ENCODE data around the gene ABHD13.
"Not testable (repeated sequence)": the region's sequence is repeated elsewhere in the genome, so short reads cannot be mapped to it uniquely, and the experiment has no call there.

Gene ABHD13

GRCh38 chr13:108195861-108196260 lies 22.3 kb upstream of the ABHD13 start:
- H3K9me3 ChIP-seq (ENCODE audit: control insufficient read depth, low read depth, low read length): no peaks in the 10 kb centered on the region
- H3K4me3 ChIP-seq (ENCODE audit: low read length): no peak overlapping the region
- no peak overlapping the region for H3K9ac ChIP-seq (ENCODE audit: low read length)
- H3K36me3 ChIP-seq (ENCODE audit: control insufficient read depth, low read depth, low read length): no peaks in the 10 kb centered on the region
- H3K4me1 ChIP-seq (ENCODE audit: control insufficient read depth, low read depth, low read length): peaks cover 3% of the 10 kb centered on the region
- no peak overlapping the region for H3K27ac ChIP-seq (ENCODE audit: low read length)
- H3K27me3 ChIP-seq (ENCODE audit: control insufficient read depth, insufficient read depth, low read length): no peaks in the 10 kb centered on the region

DNA sequence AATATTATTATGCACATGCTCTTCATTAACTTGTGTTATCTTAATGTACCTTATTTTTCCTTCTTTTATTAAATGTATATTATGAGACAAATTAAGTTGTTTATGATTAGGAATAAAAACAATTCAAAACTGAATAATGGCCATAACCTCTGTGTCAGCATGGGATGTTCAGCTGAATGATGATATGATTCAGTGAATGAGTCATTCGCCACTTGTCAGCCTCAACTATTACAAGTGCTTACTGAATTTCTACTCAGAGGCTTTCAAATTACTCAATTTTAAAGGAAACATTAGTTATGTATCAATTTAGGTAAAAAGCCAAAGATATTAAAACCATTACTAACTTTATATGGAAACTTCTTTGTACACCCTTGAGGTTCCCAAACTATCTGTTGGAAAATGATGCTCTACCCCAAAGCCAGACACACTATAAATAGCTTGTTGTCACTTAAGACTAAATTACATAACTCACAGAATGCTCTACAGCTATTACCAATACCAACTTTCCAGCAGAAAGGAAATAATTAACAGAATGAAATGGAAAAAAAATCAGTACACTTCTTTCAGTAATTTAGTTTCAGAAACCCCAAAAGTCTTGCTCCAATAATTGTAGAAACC lies 17.3 kb upstream of the ABHD13 start:
- H3K9me3 ChIP-seq (ENCODE audit: control insufficient read depth, low read depth, low read length): no peaks in the 10 kb centered on the region
- H3K4me3 ChIP-seq (ENCODE audit: low read length): no peak overlapping the region
- H3K9ac ChIP-seq (ENCODE audit: low read length): no peak overlapping the region
- no peaks in the 10 kb centered on the region for H3K27me3 ChIP-seq (ENCODE audit: control insufficient read depth, insufficient read depth, low read length)
- no peaks in the 10 kb centered on the region for H3K36me3 ChIP-seq (ENCODE audit: control insufficient read depth, low read depth, low read length)
- H3K4me1 ChIP-seq (ENCODE audit: control insufficient read depth, low read depth, low read length): peaks cover 3% of the 10 kb centered on the region
- no peak overlapping the region for H3K27ac ChIP-seq (ENCODE audit: low read length)

- peaks cover 10% of the 10 kb centered on the region for H3K36me3 ChIP-seq (ENCODE audit: control insufficient read depth, low read depth, low read length)
- H3K9me3 ChIP-seq (ENCODE audit: control insufficient read depth, low read depth, low read length): no peaks in the 10 kb centered on the region
- H3K9ac ChIP-seq (ENCODE audit: low read length): no peak overlapping the region
- peaks cover 3% of the 10 kb centered on the region for H3K4me1 ChIP-seq (ENCODE audit: control insufficient read depth, low read depth, low read length)
- H3K27ac ChIP-seq (ENCODE audit: low read length): no peak overlapping the region
- H3K4me3 ChIP-seq (ENCODE audit: low read length): no peak overlapping the region
- no peaks in the 10 kb centered on the region for H3K27me3 ChIP-seq (ENCODE audit: control insufficient read depth, insufficient read depth, low read length)
Measured at GRCh38 chr13:108210551-108210950, 7.6 kb upstream of the ABHD13 start.

GRCh38 chr13:108212886-108213285 lies 5.3 kb upstream of the ABHD13 start:
- no peaks in the 10 kb centered on the region for H3K27me3 ChIP-seq (ENCODE audit: control insufficient read depth, insufficient read depth, low read length)
- no peak overlapping the region for H3K9ac ChIP-seq (ENCODE audit: low read length)
- H3K27ac ChIP-seq (ENCODE audit: low read length): no peak overlapping the region
- peaks cover 10% of the 10 kb centered on the region for H3K36me3 ChIP-seq (ENCODE audit: control insufficient read depth, low read depth, low read length)
- no peaks in the 10 kb centered on the region for H3K9me3 ChIP-seq (ENCODE audit: control insufficient read depth, low read depth, low read length)
- H3K4me1 ChIP-seq (ENCODE audit: control insufficient read depth, low read depth, low read length): peaks cover 3% of the 10 kb centered on the region
- H3K4me3 ChIP-seq (ENCODE audit: low read length): no peak overlapping the region

- Histone ChIP-seq H3K4me1 (ENCODE audit: control insufficient read depth, low read depth, low read length) (peaks cover 3% of the 10 kb centered on the region), H3K9ac (ENCODE audit: low read length) (no peak overlapping the region), H3K27me3 (ENCODE audit: control insufficient read depth, insufficient read depth, low read length) (no peaks in the 10 kb centered on the region), H3K36me3 (ENCODE audit: control insufficient read depth, low read depth, low read length) (peaks cover 10% of the 10 kb centered on the region), H3K4me3 (ENCODE audit: low read length) (peak overlapping the region; percentile 60), H3K27ac (ENCODE audit: low read length) (no peak overlapping the region), H3K9me3 (ENCODE audit: control insufficient read depth, low read depth, low read length) (no peaks in the 10 kb centered on the region)
Measured at GRCh38 chr13:108213946-108214345, 4.2 kb upstream of the ABHD13 start.

- H3K9ac ChIP-seq (ENCODE audit: low read length): no peak overlapping the region
- peak overlapping the region; percentile 60 for H3K4me3 ChIP-seq (ENCODE audit: low read length)
- H3K9me3 ChIP-seq (ENCODE audit: control insufficient read depth, low read depth, low read length): no peaks in the 10 kb centered on the region
- H3K27ac ChIP-seq (ENCODE audit: low read length): no peak overlapping the region
- H3K36me3 ChIP-seq (ENCODE audit: control insufficient read depth, low read depth, low read length): peaks cover 10% of the 10 kb centered on the region
- peaks cover 9% of the 10 kb centered on the region for H3K4me1 ChIP-seq (ENCODE audit: control insufficient read depth, low read depth, low read length)
- H3K27me3 ChIP-seq (ENCODE audit: control insufficient read depth, insufficient read depth, low read length): no peaks in the 10 kb centered on the region
Measured at GRCh38 chr13:108214441-108215271, 3.5 kb upstream of the ABHD13 start.

- Histone ChIP-seq H3K27me3 (ENCODE audit: control insufficient read depth, insufficient read depth, low read length) (no peaks in the 10 kb centered on the region), H3K4me3 (ENCODE audit: low read length) (peak within 1 kb of the TSS; percentile 60), H3K4me1 (ENCODE audit: control insufficient read depth, low read depth, low read length) (peaks cover 9% of the 10 kb centered on the region), H3K9ac (ENCODE audit: low read length) (peak within 1 kb of the TSS; percentile 30), H3K36me3 (ENCODE audit: control insufficient read depth, low read depth, low read length) (peaks cover 5% of the 10 kb centered on the region), H3K9me3 (ENCODE audit: control insufficient read depth, low read depth, low read length) (no peaks in the 10 kb centered on the region), H3K27ac (ENCODE audit: low read length) (no peak within 1 kb of the TSS)
Measured at GRCh38 chr13:108215436-108215835, 2.8 kb upstream of the ABHD13 start, which contains the start of gene LIG4. Gene LIG4, minus strand, starts transcription at chr13:108215536. Its CDS starts 4,268 bp downstream, at chr13:108211268.

- H3K4me3 ChIP-seq (ENCODE audit: low read length): peak overlapping the region; percentile 71
- H3K27me3 ChIP-seq (ENCODE audit: control insufficient read depth, insufficient read depth, low read length); H3K4me1 ChIP-seq (ENCODE audit: control insufficient read depth, low read depth, low read length); H3K9me3 ChIP-seq (ENCODE audit: control insufficient read depth, low read depth, low read length); H3K36me3 ChIP-seq (ENCODE audit: control insufficient read depth, low read depth, low read length): not testable (repeated sequence)
- peak overlapping the region; percentile 79 for H3K9ac ChIP-seq (ENCODE audit: low read length)
- H3K27ac ChIP-seq (ENCODE audit: low read length): peak overlapping the region; percentile 56
Measured at GRCh38 chr13:108217307-108218043, 717 bp upstream of the ABHD13 start.

DNA sequence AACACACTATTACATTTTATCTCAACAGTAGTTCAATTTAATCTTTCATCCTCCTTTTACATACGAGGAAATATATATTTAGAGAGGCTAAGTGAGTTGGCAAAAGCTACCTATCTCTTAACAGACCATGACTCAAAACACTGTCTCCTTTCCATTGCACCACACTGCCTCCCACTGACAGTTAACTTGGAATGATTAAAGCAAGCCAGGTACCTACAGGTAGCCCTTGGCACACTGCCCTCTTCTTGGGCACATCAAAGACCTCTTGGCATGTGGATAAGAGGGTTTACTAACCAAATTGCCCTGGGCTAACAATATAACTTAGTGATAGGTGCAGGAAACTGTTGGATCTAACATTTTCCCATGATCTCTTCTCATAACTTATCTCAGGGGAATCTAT lies 1.8 kb downstream of the ABHD13 start:
- no peaks in the 10 kb centered on the region for H3K36me3 ChIP-seq (ENCODE audit: control insufficient read depth, low read depth, low read length)
- H3K27ac ChIP-seq (ENCODE audit: low read length): no peak overlapping the region
- H3K4me1 ChIP-seq (ENCODE audit: control insufficient read depth, low read depth, low read length): peaks cover 6% of the 10 kb centered on the region
- peak overlapping the region; percentile 71 for H3K4me3 ChIP-seq (ENCODE audit: low read length)
- no peaks in the 10 kb centered on the region for H3K27me3 ChIP-seq (ENCODE audit: control insufficient read depth, insufficient read depth, low read length)
- no peak overlapping the region for H3K9ac ChIP-seq (ENCODE audit: low read length)
- H3K9me3 ChIP-seq (ENCODE audit: control insufficient read depth, low read depth, low read length): no peaks in the 10 kb centered on the region

DNA sequence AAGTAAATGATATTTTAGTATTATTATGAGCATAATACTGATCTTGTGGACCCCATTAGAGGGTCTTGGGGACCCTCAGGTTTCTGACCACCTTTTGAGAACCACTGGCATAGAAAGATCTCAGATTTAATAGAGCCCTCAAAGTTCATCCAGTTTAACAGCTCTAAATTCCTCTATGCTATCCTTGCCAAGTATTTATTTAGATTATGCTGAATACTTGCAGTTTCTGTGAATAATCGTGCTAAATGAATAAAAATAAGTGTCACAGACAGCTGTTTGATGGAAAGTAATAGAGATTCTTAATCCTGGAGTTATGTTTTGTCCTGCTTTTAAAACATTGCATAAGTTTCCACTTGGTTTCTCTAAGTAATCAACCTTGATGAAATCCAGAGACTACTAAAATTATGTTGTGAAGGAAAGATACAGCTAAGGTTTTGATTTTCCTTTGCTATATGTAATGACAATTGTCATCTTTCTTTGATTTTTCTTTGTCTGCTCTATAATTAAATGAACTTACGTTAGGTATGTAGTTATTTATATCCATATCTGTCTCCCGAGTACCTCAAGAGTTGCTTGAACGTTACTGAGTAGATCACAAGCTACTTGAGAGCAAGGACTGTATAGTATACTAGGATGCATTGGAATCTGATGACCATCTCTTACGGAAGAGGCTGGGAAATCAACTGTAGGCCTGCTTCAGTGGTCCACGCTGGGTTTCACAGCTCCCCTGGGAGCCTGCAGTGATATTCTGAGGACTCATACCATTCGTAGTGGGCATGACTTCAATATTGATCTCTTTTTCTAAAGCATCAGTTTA lies 5.7 kb downstream of the ABHD13 start:
- Histone ChIP-seq H3K36me3 (ENCODE audit: control insufficient read depth, low read depth, low read length) (no peaks in the 10 kb centered on the region), H3K4me1 (ENCODE audit: control insufficient read depth, low read depth, low read length) (peaks cover 6% of the 10 kb centered on the region)

GRCh38 chr13:108225440-108225839 lies 7.2 kb downstream of the ABHD13 start:
- Histone ChIP-seq H3K9ac (ENCODE audit: low read length) (no peak overlapping the region), H3K27me3 (ENCODE audit: control insufficient read depth, insufficient read depth, low read length) (no peaks in the 10 kb centered on the region), H3K4me3 (ENCODE audit: low read length) (no peak overlapping the region), H3K27ac (ENCODE audit: low read length) (no peak overlapping the region), H3K4me1 (ENCODE audit: control insufficient read depth, low read depth, low read length) (no peaks in the 10 kb centered on the region), H3K9me3 (ENCODE audit: control insufficient read depth, low read depth, low read length) (no peaks in the 10 kb centered on the region), H3K36me3 (ENCODE audit: control insufficient read depth, low read depth, low read length) (no peaks in the 10 kb centered on the region)

More for the DNA sequence above, 5.7 kb downstream of the ABHD13 start:
- Histone ChIP-seq H3K4me3 (ENCODE audit: low read length) (no peak overlapping the region), H3K27me3 (ENCODE audit: control insufficient read depth, insufficient read depth, low read length) (no peaks in the 10 kb centered on the region), H3K9me3 (ENCODE audit: control insufficient read depth, low read depth, low read length) (no peaks in the 10 kb centered on the region), H3K9ac (ENCODE audit: low read length) (no peak overlapping the region), H3K27ac (ENCODE audit: low read length) (no peak overlapping the region)

Data from iPS-18a (cell line).